ENCODE data around the gene KLF16.

Gene KLF16

GRCh38 chr19:1818549-1819195 is 44.7 kb downstream of the KLF16 start:
- no peak for DNase-seq

- no peak for DNase-seq
Measured at GRCh38 chr19:1817553-1818179, 45.7 kb downstream of the KLF16 start.

- DNase-seq = no peak
Measured at GRCh38 chr19:1816530-1817298, 46.7 kb downstream of the KLF16 start.

GRCh38 chr19:1815605-1816529 is 47.5 kb downstream of the KLF16 start:
- no peak for DNase-seq

GRCh38 chr19:1814833-1815604 is 48.4 kb downstream of the KLF16 start:
- DNase-seq = no peak

GRCh38 chr19:1814391-1814790 is 49.0 kb downstream of the KLF16 start:
- DNase-seq = no peak

GRCh38 chr19:1813192-1814182 is 49.9 kb downstream of the KLF16 start:
- DNase-seq = no peak

- peak; percentile 98 for DNase-seq
Measured at GRCh38 chr19:1812426-1813191, 50.8 kb downstream of the KLF16 start.

GRCh38 chr19:1811942-1812425 is 51.4 kb downstream of the KLF16 start, which contains the start of gene ATP8B3:
TSS of gene ATP8B3 (minus strand) at chr19:1812276. CDS start at chr19:1811736, 540 bp downstream.
- no peak for DNase-seq

GRCh38 chr19:1811472-1811894 is 51.9 kb downstream of the KLF16 start:
- DNase-seq = peak; percentile 74

- DNase-seq = no peak
Measured at GRCh38 chr19:1810439-1811160, 52.8 kb downstream of the KLF16 start.

- no peak for DNase-seq
Measured at GRCh38 chr19:1809678-1810077, 53.7 kb downstream of the KLF16 start.

GRCh38 chr19:1808395-1808731 is 55.0 kb downstream of the KLF16 start:
- no peak for DNase-seq

GRCh38 chr19:1807695-1808394 is 55.5 kb downstream of the KLF16 start:
- no peak for DNase-seq

- no peak for DNase-seq
Measured at GRCh38 chr19:1807030-1807694, 56.2 kb downstream of the KLF16 start.

GRCh38 chr19:1806184-1807029 is 57.0 kb downstream of the KLF16 start:
- no peak for DNase-seq
